NCI-H345 (cell line): Measurements from ENCODE around the gene GPR55.

Source experiments
- DNase-seq: peaks from one replicate; lab custom pipeline; 2025; lab: John Stamatoyannopoulos, UW

The GPR55 gene

DNA sequence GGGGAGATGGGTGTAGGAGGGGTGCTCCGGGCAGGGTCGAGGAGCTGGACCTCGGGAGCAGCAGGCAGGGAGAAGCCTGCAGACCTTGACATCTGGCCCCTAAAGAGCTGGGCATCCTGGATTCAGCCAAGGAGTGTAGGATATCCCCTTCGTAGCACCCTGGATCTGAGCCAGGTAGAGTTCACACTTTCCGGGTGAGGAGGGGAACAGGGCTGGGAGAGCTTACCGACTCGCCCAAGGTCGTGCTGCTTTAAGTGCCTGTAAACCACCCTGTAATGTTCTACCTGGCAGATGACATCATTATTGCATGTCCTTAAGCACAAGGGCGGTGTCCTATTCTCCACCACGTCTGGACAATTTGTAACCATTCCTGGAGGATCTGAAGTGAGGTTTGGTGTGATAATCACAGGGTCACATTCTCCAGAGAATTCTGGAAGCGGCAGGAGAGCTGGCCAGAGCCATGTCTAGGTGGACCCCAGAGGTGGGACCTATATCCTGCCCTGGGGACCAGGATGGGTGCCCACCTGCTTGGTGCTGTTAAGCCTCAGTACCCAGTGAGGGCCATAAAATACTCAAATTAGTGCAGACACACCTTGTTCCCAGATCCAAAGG, 45.7 kb downstream of the GPR55 start:
- DNase-seq: no peak

- no peak for DNase-seq
Observed at GRCh38 chr2:230878599-230879188, 46.3 kb downstream of the GPR55 start.

- no peak for DNase-seq
Observed at GRCh38 chr2:230877759-230878598, 47.1 kb downstream of the GPR55 start.

DNA sequence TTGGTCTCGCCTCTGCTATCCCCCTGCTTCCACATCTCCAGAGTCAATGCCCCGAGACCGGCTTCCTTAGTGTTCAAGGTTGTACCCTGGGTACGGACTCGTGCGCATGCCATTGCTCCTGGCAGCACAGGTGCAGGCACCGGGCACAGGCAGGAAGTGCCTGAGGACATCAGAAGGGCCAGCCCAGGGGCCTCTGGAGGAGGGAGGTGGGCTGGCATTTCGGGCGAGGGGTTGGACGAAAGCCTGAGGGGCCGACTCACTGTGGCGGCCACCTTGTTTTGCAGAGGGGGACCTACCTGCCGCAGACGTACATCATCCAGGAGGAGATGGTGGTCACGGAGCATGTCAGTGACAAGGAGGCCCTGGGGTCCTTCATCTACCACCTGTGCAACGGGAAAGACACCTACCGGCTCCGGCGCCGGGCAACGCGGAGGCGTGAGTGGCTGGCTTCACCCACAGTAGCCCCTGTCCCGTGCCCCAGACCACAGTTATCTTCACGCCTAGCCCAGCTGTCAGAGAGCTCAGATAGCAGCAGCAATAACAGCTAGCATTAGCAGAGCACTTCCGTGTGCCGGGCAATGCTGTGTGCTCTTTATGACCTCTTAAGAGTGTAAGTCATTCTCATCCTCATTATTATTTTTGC, 47.8 kb downstream of the GPR55 start:
- no peak for DNase-seq

DNA sequence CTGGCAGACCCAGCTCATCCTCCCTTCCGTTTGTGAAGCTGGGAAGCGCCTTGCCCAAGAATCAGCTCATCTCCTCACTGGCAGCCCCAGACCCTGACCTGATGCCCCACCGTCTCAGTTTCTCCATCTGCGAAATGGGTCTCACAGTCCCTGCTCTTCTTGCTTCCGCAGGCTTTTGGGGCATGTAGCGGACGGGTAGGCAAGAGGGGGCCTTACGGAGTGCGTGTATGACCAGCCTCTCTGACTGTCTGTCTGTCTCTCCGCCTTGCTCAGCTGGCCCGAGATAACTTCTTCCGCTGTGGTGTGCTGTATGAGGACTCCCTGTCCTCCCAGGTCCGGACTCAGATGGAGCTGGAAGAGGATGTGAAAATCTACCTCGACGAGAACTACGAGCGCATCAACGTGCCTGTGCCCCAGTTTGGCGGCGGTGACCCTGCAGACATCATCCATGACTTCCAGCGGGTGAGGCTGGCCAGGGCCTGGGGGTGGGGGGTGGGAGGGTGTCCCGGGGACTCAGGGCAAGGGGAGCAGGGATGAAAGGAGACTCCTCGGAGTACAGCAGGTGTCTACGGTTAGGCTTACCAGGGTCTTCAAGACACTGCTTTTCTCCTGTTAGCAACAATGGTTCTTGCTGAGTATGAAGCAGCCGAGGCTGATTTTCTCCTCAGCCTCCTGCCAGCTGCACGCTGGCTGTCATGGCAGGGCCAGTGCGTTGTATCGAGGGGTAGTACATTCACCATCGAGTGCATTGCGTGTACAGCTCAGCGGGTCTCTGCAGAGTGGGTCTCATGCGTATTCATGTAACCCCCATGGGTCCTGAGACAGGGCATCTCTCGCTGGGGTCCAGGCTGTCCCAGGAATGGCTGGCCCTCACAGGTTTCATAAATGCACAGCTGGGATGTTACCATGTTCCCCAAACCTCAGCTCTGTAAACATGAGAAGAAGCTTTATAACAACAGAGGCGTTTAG, 49.4 kb downstream of the GPR55 start:
- DNase-seq: no peak

- DNase-seq: no peak
Observed at GRCh38 chr2:230874876-230875275, 50.2 kb downstream of the GPR55 start.

DNA sequence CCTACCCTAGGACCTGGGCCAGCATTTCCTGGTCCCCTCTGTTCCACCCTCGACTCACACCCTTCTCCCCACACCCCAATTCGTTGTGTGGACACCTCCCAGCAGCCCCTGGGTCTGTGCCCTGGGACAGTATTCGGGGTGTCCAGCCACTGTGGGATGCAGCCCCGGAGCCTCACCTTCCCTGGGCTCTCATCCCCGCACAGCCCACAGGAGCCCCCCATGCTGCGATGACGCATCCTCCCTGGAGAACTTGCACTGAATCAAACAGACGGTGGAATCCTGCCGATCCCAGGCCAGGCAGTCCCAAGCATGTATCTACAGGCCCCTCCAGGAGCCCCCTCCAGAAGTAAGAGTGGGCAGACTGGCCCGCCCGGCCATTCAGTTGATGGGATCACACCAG, 50.6 kb downstream of the GPR55 start:
- DNase-seq: no peak

- no peak for DNase-seq
Observed at GRCh38 chr2:230873661-230874401, 51.2 kb downstream of the GPR55 start.

DNA sequence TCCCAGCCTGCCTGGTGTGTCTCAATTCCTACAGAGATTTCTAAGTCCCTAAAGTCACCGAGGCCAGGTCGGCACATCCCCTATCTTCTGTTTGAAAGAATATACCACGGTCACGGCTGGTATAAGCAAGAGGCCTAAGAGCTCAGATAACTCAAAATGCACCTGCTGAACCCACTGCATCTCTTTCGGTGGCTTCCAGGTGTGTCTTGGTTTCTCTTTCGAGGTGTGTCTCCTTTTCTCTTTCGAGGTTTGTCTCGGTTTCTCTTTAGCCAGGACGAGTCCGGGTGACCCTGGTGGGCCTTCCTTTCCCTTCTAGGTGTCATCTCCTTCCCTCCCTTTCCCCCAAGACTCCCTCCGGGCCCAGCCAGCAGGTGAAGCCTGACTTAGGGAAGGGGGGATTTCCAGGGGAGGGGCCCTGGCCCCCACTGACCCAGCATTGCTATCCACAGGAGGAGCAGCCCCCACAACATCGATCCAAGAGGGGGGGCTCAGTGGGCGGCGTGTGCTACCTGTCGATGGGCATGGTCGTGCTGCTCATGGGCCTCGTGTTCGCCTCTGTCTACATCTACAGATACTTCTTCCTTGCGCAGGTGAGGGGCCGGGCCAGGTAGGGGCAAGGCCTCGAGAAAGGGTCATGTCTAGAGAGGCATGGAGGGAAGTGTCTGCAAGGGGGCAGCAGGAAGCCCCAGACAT, 51.9 kb downstream of the GPR55 start:
- DNase-seq: no peak

GRCh38 chr2:230872151-230872967, 52.7 kb downstream of the GPR55 start:
- DNase-seq: no peak

DNA sequence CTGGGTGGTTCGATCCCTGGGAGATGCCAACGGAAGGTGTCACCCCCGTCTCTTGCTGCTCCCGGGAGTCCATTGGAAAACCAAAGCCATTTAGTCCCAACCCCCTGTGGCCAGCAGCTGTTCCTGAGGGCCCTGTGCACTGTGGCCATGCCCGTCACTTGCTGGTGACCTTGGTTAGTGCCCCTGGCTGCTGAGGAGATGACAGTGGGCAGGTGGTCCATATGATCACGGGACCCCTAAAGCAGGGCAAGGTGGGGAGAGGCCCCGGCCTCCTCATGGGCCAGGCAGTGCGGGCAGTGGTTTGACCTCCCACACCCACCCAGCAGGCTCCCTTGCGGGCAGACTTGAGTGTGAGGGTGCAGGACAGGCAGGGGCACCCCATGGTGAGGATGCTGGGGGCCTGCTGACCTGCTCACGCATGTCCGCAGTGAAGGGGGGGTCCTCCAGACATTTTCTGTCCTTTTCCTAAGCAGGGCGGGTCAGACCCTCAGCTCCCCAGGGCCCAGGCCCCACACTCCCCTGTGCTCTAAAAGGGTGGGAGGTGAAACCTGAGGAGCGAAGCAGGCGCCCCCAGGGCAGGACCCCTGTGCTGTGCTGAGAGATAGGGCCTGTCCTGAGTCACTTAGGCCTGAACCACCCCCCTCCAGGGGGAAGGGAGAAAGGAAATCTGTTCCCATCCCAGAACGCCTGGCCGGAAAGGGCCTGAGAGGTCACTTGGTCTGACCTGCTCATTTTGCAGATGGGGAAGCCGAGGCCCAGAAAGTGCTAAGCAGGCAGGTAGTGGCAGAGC, 53.5 kb downstream of the GPR55 start:
- DNase-seq: no peak

DNA sequence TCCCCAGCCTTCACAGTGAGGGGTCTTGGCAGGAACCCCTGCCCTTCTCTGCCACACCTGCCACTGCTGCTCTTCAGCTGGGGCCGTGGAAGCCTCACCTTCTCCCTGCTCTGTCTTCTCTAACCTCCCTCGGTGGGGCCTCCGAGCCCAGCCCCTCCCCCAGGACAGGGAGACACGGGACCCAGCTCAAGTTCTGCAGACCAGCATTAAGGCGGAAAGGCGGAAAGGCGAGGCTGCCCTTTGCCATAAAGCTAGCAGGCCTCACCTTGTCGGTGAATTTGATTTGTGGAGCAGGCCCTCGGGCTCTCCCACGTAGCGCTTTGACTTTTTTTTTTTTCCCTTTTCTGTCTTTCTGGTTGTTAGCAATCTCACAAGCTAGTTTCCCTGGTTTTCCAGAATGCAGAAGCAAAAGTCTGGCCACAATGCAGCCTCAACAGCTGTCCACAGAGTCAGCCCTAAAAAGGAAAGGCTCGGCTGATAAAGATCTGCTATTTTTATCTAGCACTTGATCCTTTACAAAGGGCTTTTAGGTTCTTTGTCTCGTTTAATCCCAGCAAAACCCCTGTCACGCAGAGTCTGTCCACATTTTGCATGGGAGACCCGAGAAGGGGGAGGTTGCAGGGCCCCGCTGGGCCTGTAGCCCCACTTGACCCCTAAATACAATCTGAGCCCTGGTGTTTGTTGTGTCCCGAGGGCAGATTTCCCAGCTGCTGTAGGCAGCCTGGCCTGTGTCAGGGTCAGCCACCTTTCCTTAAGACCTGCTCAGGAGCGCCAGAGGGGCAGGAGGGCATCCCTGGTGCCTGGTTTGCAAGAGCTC, 54.3 kb downstream of the GPR55 start:
- no peak for DNase-seq

DNA sequence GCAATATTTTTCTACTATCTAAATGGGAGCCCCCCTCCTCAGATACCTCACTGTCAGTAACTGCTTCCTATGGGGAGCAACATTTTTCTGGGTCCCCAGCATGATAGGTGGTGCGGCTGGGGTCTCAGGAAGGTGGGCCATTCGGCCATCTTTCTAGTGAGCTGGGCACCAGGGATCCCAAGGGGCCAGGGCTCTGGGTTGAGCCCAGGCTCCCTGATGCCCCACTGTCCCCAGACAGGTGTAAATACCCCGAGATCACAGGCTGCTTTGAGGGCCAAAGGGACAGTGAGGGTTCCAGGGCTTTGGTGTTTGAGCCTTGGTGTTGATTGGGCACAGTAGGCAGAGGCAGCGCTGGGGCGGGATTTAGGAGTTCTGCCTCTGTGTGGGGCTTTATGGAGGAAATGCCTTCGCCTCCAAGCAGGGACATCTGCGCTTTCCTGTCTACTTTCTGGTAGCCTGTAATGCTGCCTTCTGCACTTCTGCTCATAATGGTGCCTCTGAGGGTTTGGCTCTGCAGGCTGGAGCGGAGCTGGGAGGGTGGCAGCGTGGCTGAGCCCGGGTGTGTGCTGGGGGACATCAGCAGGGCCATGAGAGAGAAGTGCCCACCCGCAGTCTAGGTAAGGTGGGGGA, 55.0 kb downstream of the GPR55 start:
- no peak for DNase-seq

GRCh38 chr2:230868947-230869913, 55.8 kb downstream of the GPR55 start:
- DNase-seq: no peak

GRCh38 chr2:230868161-230868946, 56.7 kb downstream of the GPR55 start:
- peak; percentile 57 for DNase-seq
